HG02973 (cell line): ENCODE results near the gene SEPTIN11.

Experiments
- ATAC-seq: cut with Tn5 transposase; IDR thresholded peaks from one replicate; pipeline ENCODE4 v1.9.1; 2021; ENCODE audit warnings: moderate library complexity; ENCODE audit not compliant: unreplicated experiment

SEPTIN11 gene

GRCh38 chr4:76977736-76978350 is 28.3 kb downstream of the SEPTIN11 start:
- ATAC-seq, result no peak

GRCh38 chr4:76979236-76979635 is 29.7 kb downstream of the SEPTIN11 start:
- no peak for ATAC-seq

GRCh38 chr4:76980261-76980660 is 30.7 kb downstream of the SEPTIN11 start:
- ATAC-seq, result no peak

- no peak for ATAC-seq
Observed at GRCh38 chr4:76981644-76982043, 32.1 kb downstream of the SEPTIN11 start.

- no peak for ATAC-seq
Observed at GRCh38 chr4:76982638-76983584, 33.4 kb downstream of the SEPTIN11 start.

GRCh38 chr4:76984127-76984526 is 34.6 kb downstream of the SEPTIN11 start:
- peak; percentile 48 for ATAC-seq

GRCh38 chr4:76984788-76985211 is 35.2 kb downstream of the SEPTIN11 start:
- no peak for ATAC-seq

GRCh38 chr4:76987153-76987591 is 37.6 kb downstream of the SEPTIN11 start:
- ATAC-seq, result no peak

GRCh38 chr4:76987685-76988084 is 38.1 kb downstream of the SEPTIN11 start:
- no peak for ATAC-seq

GRCh38 chr4:76989391-76990061 is 40.0 kb downstream of the SEPTIN11 start:
- ATAC-seq, result no peak

GRCh38 chr4:76990288-76991080 is 40.9 kb downstream of the SEPTIN11 start:
- no peak for ATAC-seq

- no peak for ATAC-seq
Observed at GRCh38 chr4:76991161-76991660, 41.7 kb downstream of the SEPTIN11 start.

- peak; percentile 92 for ATAC-seq
Observed at GRCh38 chr4:76993787-76994641, 44.5 kb downstream of the SEPTIN11 start.

GRCh38 chr4:76995776-76996175 is 46.2 kb downstream of the SEPTIN11 start:
- ATAC-seq, result no peak

GRCh38 chr4:76996445-76996844 is 46.9 kb downstream of the SEPTIN11 start:
- ATAC-seq, result no peak

- ATAC-seq, result no peak
Observed at GRCh38 chr4:76997077-76997476, 47.5 kb downstream of the SEPTIN11 start.

GRCh38 chr4:76997532-76997931 is 48.0 kb downstream of the SEPTIN11 start:
- no peak for ATAC-seq

GRCh38 chr4:76998251-76998901 is 48.8 kb downstream of the SEPTIN11 start:
- no peak for ATAC-seq
